Embryonic facial prominence (tissue), 1 donor: ENCODE data around the gene HECW1.
"Not testable (repeated sequence)": the region's sequence is repeated elsewhere in the genome, so short reads cannot be mapped to it uniquely, and the experiment has no call there.

Source experiments
- DNase-seq: peaks from one replicate; pipeline ENCODE4 v3.0.0-alpha.2; 2016; ENCODE audit errors: extremely low spot score

Gene HECW1

GRCh38 chr7:43208242-43208641, 95.8 kb downstream of the HECW1 start:
- no peak for DNase-seq

GRCh38 chr7:43210539-43210938, 98.1 kb downstream of the HECW1 start:
- DNase-seq, result not testable (repeated sequence)

GRCh38 chr7:43211286-43211685, 98.8 kb downstream of the HECW1 start:
- no peak for DNase-seq

GRCh38 chr7:43211693-43212092, 99.2 kb downstream of the HECW1 start:
- DNase-seq, result no peak

GRCh38 chr7:43212921-43213320, 100.5 kb downstream of the HECW1 start:
- DNase-seq, result no peak

GRCh38 chr7:43215061-43215460, 102.6 kb downstream of the HECW1 start:
- DNase-seq, result no peak

GRCh38 chr7:43217055-43217454, 104.6 kb downstream of the HECW1 start:
- DNase-seq, result no peak

GRCh38 chr7:43218901-43219300, 106.5 kb downstream of the HECW1 start:
- DNase-seq, result not testable (repeated sequence)

GRCh38 chr7:43220250-43220649, 107.8 kb downstream of the HECW1 start:
- DNase-seq, result no peak

GRCh38 chr7:43220742-43221141, 108.3 kb downstream of the HECW1 start:
- DNase-seq, result no peak

- no peak for DNase-seq
Observed at GRCh38 chr7:43229801-43230200, 117.4 kb downstream of the HECW1 start.

- no peak for DNase-seq
Observed at GRCh38 chr7:43232366-43232765, 119.9 kb downstream of the HECW1 start.

- no peak for DNase-seq
Observed at GRCh38 chr7:43234073-43234472, 121.6 kb downstream of the HECW1 start.

- no peak for DNase-seq
Observed at GRCh38 chr7:43234968-43235367, 122.5 kb downstream of the HECW1 start.

GRCh38 chr7:43240565-43240964, 128.1 kb downstream of the HECW1 start:
- DNase-seq, result no peak

- no peak for DNase-seq
Observed at GRCh38 chr7:43242628-43243255, 130.3 kb downstream of the HECW1 start.

- DNase-seq, result no peak
Observed at GRCh38 chr7:43244232-43244631, 131.8 kb downstream of the HECW1 start.

GRCh38 chr7:43244784-43245183, 132.3 kb downstream of the HECW1 start:
- no peak for DNase-seq

GRCh38 chr7:43247757-43248156, 135.3 kb downstream of the HECW1 start:
- no peak for DNase-seq

- DNase-seq, result no peak
Observed at GRCh38 chr7:43248553-43248952, 136.1 kb downstream of the HECW1 start.

GRCh38 chr7:43248961-43249822, 136.7 kb downstream of the HECW1 start:
- peak; percentile 25 for DNase-seq

GRCh38 chr7:43249823-43250145, 137.3 kb downstream of the HECW1 start:
- no peak for DNase-seq
